ENCODE measurements around the gene RIC1.

Gene RIC1

DNA sequence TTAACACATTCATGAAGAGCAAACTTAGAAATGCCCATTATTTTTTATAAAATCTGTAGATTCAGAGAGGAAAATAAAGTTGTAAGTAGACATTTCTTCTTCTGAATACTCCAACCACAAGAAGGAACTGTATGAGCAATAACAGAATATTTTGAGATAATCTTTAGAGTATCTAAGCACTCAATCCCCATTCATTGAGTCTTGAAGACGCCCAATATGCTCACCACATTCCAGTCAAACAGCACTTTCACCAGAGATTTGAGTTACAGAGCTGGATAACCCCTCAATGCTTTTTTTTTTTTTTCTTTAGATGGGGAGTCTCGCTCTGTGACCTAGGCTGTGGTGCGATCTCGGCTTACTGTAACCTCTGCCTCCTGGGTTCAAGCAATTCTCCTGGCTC lies 14.7 kb upstream of the RIC1 start:
- Histone ChIP-seq H3K4me1 (ENCODE audit: insufficient read depth, low read length, poor library complexity, severe bottlenecking) (peaks cover 17% of the 10 kb centered on the region), H3K36me3 (ENCODE audit: insufficient read depth, low read length) (no peaks in the 10 kb centered on the region), H3K27me3 (ENCODE audit: insufficient read depth, low read length, poor library complexity, severe bottlenecking) (no peaks in the 10 kb centered on the region), H3K4me2 (ENCODE audit: low read depth, low read length, poor library complexity, severe bottlenecking) (no peak overlapping the region), H3K9me3 (ENCODE audit: insufficient read depth, low read depth, low read length) (no peaks in the 10 kb centered on the region), H3K9ac (ENCODE audit: low read depth, low read length, poor library complexity, severe bottlenecking) (no peak overlapping the region), H3F3A (ENCODE audit: low read depth) (no peaks in the 10 kb centered on the region), H3K79me2 (ENCODE audit: insufficient read depth, low read length) (no peaks in the 10 kb centered on the region), H3K4me3 (ENCODE audit: low read length, poor library complexity, severe bottlenecking) (no peak overlapping the region), H4K20me1 (ENCODE audit: insufficient read depth, low read length, poor library complexity, severe bottlenecking) (no peaks in the 10 kb centered on the region), H3K9me2 (replicated peaks; ENCODE audit: low read depth, low read length) (no peaks in the 10 kb centered on the region), H2AFZ (ENCODE audit: low read length) (no peak overlapping the region)
- TF ChIP-seq, protein P1, sequence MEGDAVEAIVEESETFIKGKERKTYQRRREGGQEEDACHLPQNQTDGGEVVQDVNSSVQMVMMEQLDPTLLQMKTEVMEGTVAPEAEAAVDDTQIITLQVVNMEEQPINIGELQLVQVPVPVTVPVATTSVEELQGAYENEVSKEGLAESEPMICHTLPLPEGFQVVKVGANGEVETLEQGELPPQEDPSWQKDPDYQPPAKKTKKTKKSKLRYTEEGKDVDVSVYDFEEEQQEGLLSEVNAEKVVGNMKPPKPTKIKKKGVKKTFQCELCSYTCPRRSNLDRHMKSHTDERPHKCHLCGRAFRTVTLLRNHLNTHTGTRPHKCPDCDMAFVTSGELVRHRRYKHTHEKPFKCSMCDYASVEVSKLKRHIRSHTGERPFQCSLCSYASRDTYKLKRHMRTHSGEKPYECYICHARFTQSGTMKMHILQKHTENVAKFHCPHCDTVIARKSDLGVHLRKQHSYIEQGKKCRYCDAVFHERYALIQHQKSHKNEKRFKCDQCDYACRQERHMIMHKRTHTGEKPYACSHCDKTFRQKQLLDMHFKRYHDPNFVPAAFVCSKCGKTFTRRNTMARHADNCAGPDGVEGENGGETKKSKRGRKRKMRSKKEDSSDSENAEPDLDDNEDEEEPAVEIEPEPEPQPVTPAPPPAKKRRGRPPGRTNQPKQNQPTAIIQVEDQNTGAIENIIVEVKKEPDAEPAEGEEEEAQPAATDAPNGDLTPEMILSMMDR (conservative IDR thresholded peaks at IDR 0.05; ENCODE audit: low read length), result no peak
- no peak for TF ChIP-seq EZH2phosphoT487 (IDR thresholded peaks at IDR 0.05; ENCODE audit: borderline replicate concordance)

GRCh38 chr9:5614985-5615384 lies 13.9 kb upstream of the RIC1 start:
- no peak overlapping the region for H3K4me2 ChIP-seq (ENCODE audit: low read depth, low read length, poor library complexity, severe bottlenecking)
- no peak overlapping the region for H3K4me3 ChIP-seq (ENCODE audit: low read length, poor library complexity, severe bottlenecking)
- H3F3A ChIP-seq (ENCODE audit: low read depth), result no peaks in the 10 kb centered on the region
- H3K36me3 ChIP-seq (ENCODE audit: insufficient read depth, low read length), result no peaks in the 10 kb centered on the region
- no peaks in the 10 kb centered on the region for H3K9me2 ChIP-seq (replicated peaks; ENCODE audit: low read depth, low read length)
- TF ChIP-seq, protein P1 (conservative IDR thresholded peaks at IDR 0.05; ENCODE audit: low read length), result no peak
- no peaks in the 10 kb centered on the region for H3K79me2 ChIP-seq (ENCODE audit: insufficient read depth, low read length)
- H3K4me1 ChIP-seq (ENCODE audit: insufficient read depth, low read length, poor library complexity, severe bottlenecking), result peaks cover 15% of the 10 kb centered on the region
- H3K27me3 ChIP-seq (ENCODE audit: insufficient read depth, low read length, poor library complexity, severe bottlenecking), result no peaks in the 10 kb centered on the region
- H4K20me1 ChIP-seq (ENCODE audit: insufficient read depth, low read length, poor library complexity, severe bottlenecking), result no peaks in the 10 kb centered on the region
- no peak overlapping the region for H3K9ac ChIP-seq (ENCODE audit: low read depth, low read length, poor library complexity, severe bottlenecking)
- no peaks in the 10 kb centered on the region for H3K9me3 ChIP-seq (ENCODE audit: insufficient read depth, low read depth, low read length)
- no peak overlapping the region for H2AFZ ChIP-seq (ENCODE audit: low read length)

- Histone ChIP-seq H3F3A (ENCODE audit: low read depth) (no peaks in the 10 kb centered on the region), H3K9ac (ENCODE audit: low read depth, low read length, poor library complexity, severe bottlenecking) (no peak overlapping the region), H2AFZ (ENCODE audit: low read length) (no peak overlapping the region), H3K79me2 (ENCODE audit: insufficient read depth, low read length) (no peaks in the 10 kb centered on the region), H3K4me2 (ENCODE audit: low read depth, low read length, poor library complexity, severe bottlenecking) (peak overlapping the region; percentile 4), H3K27me3 (ENCODE audit: insufficient read depth, low read length, poor library complexity, severe bottlenecking) (no peaks in the 10 kb centered on the region), H3K9me2 (replicated peaks; ENCODE audit: low read depth, low read length) (no peaks in the 10 kb centered on the region), H3K9me3 (ENCODE audit: insufficient read depth, low read depth, low read length) (no peaks in the 10 kb centered on the region), H3K4me1 (ENCODE audit: insufficient read depth, low read length, poor library complexity, severe bottlenecking) (peaks cover 12% of the 10 kb centered on the region), H3K36me3 (ENCODE audit: insufficient read depth, low read length) (no peaks in the 10 kb centered on the region), H4K20me1 (ENCODE audit: insufficient read depth, low read length, poor library complexity, severe bottlenecking) (no peaks in the 10 kb centered on the region), H3K4me3 (ENCODE audit: low read length, poor library complexity, severe bottlenecking) (no peak overlapping the region)
- TF ChIP-seq, protein P1 (conservative IDR thresholded peaks at IDR 0.05; ENCODE audit: low read length), result no peak
- TF ChIP-seq EZH2phosphoT487 (IDR thresholded peaks at IDR 0.05; ENCODE audit: borderline replicate concordance), result no peak
Measured at GRCh38 chr9:5617749-5618148, 11.2 kb upstream of the RIC1 start.

All from Loucy (cell line).